Measurements from ENCODE around the gene DEPP1.

DNA sequence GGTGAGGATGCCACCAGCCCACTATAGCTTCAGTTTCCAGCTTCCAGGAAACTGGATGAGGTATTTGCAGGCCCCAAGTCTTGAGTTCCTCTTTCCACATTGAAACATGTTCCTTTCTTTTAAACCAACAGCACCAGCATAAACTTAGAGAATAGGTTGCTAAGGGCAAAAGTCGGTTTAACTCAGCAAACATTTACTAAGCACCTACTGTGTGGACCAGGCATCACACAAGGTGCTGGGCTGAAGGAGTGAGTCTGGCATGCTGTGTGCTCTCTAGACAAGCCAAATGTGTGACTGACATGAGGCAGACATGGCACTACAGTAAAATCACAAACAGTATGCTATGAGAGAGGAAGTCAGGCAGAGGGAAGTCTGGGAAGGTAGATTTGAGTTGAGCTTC, 30.0 kb downstream of the DEPP1 start:
- TF ChIP-seq, protein P1, sequence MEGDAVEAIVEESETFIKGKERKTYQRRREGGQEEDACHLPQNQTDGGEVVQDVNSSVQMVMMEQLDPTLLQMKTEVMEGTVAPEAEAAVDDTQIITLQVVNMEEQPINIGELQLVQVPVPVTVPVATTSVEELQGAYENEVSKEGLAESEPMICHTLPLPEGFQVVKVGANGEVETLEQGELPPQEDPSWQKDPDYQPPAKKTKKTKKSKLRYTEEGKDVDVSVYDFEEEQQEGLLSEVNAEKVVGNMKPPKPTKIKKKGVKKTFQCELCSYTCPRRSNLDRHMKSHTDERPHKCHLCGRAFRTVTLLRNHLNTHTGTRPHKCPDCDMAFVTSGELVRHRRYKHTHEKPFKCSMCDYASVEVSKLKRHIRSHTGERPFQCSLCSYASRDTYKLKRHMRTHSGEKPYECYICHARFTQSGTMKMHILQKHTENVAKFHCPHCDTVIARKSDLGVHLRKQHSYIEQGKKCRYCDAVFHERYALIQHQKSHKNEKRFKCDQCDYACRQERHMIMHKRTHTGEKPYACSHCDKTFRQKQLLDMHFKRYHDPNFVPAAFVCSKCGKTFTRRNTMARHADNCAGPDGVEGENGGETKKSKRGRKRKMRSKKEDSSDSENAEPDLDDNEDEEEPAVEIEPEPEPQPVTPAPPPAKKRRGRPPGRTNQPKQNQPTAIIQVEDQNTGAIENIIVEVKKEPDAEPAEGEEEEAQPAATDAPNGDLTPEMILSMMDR (IDR thresholded peaks at IDR 0.05): no peak
- no peak for TF ChIP-seq POLR2AphosphoS5 (IDR thresholded peaks at IDR 0.05)

All from prostate gland (tissue), 2 donors.